Neural progenitor cell (in vitro differentiated cells): ENCODE measurements around the gene RAD51D. TPM values are rescaled to one million over a fixed set of nuclear protein-coding genes. Genes with fewer than 3 reads are reported as not detected.

Source experiments
- DNase-seq: peaks from one replicate; pipeline ENCODE4 v3.0.0-alpha.2; 2016; ENCODE audit warnings: low spot score
- H2AFZ ChIP-seq: fragments of 200-600 bp; sonication (generic); replicated peaks from 2 replicates; pipeline ENCODE4 v1.6.1; 2016; ENCODE audit warnings: antibody characterized with exemption
- H3F3A ChIP-seq: fragments of 200-600 bp; sonication (generic); 2 replicates; pipeline ENCODE4 v1.6.1; 2016; ENCODE audit warnings: antibody characterized with exemption, low read depth
- H3K27ac ChIP-seq: fragments of 200-600 bp; sonication (generic); 2 replicates; pipeline ENCODE4 v1.5.1; 2016; ENCODE audit warnings: mild to moderate bottlenecking
- H3K27me3 ChIP-seq: fragments of 200-600 bp; sonication (generic); 2 replicates; pipeline ENCODE4 v1.6.1; 2016; ENCODE audit warnings: mild to moderate bottlenecking, moderate library complexity
- H3K36me3 ChIP-seq: fragments of 200-600 bp; sonication (generic); 2 replicates; pipeline ENCODE4 v1.5.1; 2016
- H3K4me1 ChIP-seq: fragments of 200-600 bp; sonication (generic); 2 replicates; pipeline ENCODE4 v1.6.1; 2016; ENCODE audit warnings: mixed run types
- H3K4me2 ChIP-seq: fragments of 200-600 bp; sonication (generic); 2 replicates; pipeline ENCODE4 v1.6.1; 2016
- H3K4me3 ChIP-seq: fragments of 200-600 bp; sonication (generic); 2 replicates; pipeline ENCODE4 v1.5.1; 2016
- H3K79me2 ChIP-seq: fragments of 200-600 bp; sonication (generic); 2 replicates; pipeline ENCODE4 v1.6.1; 2016; ENCODE audit warnings: low read depth
- H3K9ac ChIP-seq: fragments of 200-600 bp; sonication (generic); 2 replicates; pipeline ENCODE4 v1.6.1; 2016
- H3K9me3 ChIP-seq: fragments of 200-600 bp; sonication (generic); 2 replicates; pipeline ENCODE4 v1.5.1; 2016; ENCODE audit warnings: low read depth
- H4K20me1 ChIP-seq: fragments of 200-600 bp; sonication (generic); 2 replicates; pipeline ENCODE4 v1.6.1; 2016; ENCODE audit warnings: low read depth
- H3K27ac Mint-ChIP-seq: 3 replicates; pipeline ENCODE4 v1.8.0; 2021; ENCODE audit warnings: mixed read lengths
- H3K27me3 Mint-ChIP-seq: 2 replicates; pipeline ENCODE4 v1.8.0; 2022; ENCODE audit warnings: low read depth, mild to moderate bottlenecking, inconsistent platforms, moderate library complexity, mixed read lengths; ENCODE audit not compliant: insufficient read depth
- H3K36me3 Mint-ChIP-seq: 3 replicates; pipeline ENCODE4 v1.8.0; 2021; ENCODE audit warnings: mixed read lengths
- H3K4me1 Mint-ChIP-seq: 3 replicates; pipeline ENCODE4 v1.8.0; 2021; ENCODE audit warnings: mixed read lengths
- H3K4me3 Mint-ChIP-seq: 3 replicates; pipeline ENCODE4 v1.8.0; 2021; ENCODE audit warnings: mild to moderate bottlenecking, moderate library complexity, mixed read lengths
- H3K9me3 Mint-ChIP-seq: 3 replicates; pipeline ENCODE4 v1.8.0; 2020; ENCODE audit warnings: mixed read lengths
- CTCF ChIP-seq: fragments of 200-600 bp; sonication (generic); IDR thresholded peaks from 2 replicates; pipeline ENCODE4 v1.5.1; 2017; ENCODE audit warnings: antibody characterized with exemption, mild to moderate bottlenecking
- EZH2 ChIP-seq: fragments of 200-600 bp; sonication (generic); IDR thresholded peaks from 2 replicates; pipeline ENCODE4 v1.6.1; 2017; ENCODE audit warnings: antibody characterized with exemption, mild to moderate bottlenecking, moderate library complexity
- EZH2phosphoT487 ChIP-seq: fragments of 200-600 bp; sonication (generic); IDR thresholded peaks from 2 replicates; pipeline ENCODE4 v1.6.1; 2017; ENCODE audit warnings: antibody characterized with exemption
- total RNA-seq: library from RNA; depleted of rRNA; stranded (reverse); fragments of >200 nt; gene quantifications from 2 replicates; pipeline ENCODE4 v1.2.3, GENCODE V29; 2015; ENCODE audit warnings: low replicate concordance

The RAD51D gene
- total RNA-seq, 1 donor from 2014 or later: 9.0 TPM

- Histone ChIP-seq H3K79me2 (peaks cover 7% of the 10 kb centered on the region), H3K4me2 (no peak overlapping the region)
These were observed 37.5 kb downstream of the RAD51D start for GRCh38 chr17:35082073-35082657.

GRCh38 chr17:35081638-35082037 lies 38.0 kb downstream of the RAD51D start:
- peaks cover 7% of the 10 kb centered on the region for H3K79me2 ChIP-seq
- H3K4me2 ChIP-seq: no peak overlapping the region
- Mint-ChIP-seq H3K36me3 (no peaks in the 10 kb centered on the region), H3K4me1 (peaks cover 3% of the 10 kb centered on the region), H3K4me3 (no peak overlapping the region), H3K27me3 (no peaks in the 10 kb centered on the region), H3K9me3 (no peaks in the 10 kb centered on the region), H3K27ac (no peak overlapping the region)
- no peaks in the 10 kb centered on the region for H3F3A ChIP-seq
- H2AFZ ChIP-seq: no peak overlapping the region
- H3K4me3 ChIP-seq: no peak overlapping the region
- H4K20me1 ChIP-seq: no peaks in the 10 kb centered on the region
- H3K4me1 ChIP-seq: peaks cover 16% of the 10 kb centered on the region
- no peak for DNase-seq
- TF ChIP-seq CTCF: no peak
- TF ChIP-seq EZH2: no peak
- no peak for TF ChIP-seq EZH2phosphoT487
- no peaks in the 10 kb centered on the region for H3K27me3 ChIP-seq
- H3K9me3 ChIP-seq: no peaks in the 10 kb centered on the region
- no peaks in the 10 kb centered on the region for H3K36me3 ChIP-seq
- H3K27ac ChIP-seq: no peak overlapping the region
- no peak overlapping the region for H3K9ac ChIP-seq

More at GRCh38 chr17:35082073-35082657, 37.5 kb downstream of the RAD51D start:
- Histone ChIP-seq H3K4me1 (peaks cover 16% of the 10 kb centered on the region), H2AFZ (no peak overlapping the region), H3K4me3 (no peak overlapping the region), H3K9ac (no peak overlapping the region), H3K36me3 (no peaks in the 10 kb centered on the region), H4K20me1 (no peaks in the 10 kb centered on the region), H3K9me3 (no peaks in the 10 kb centered on the region), H3K27me3 (peaks cover 2% of the 10 kb centered on the region), H3K27ac (no peak overlapping the region), H3F3A (no peaks in the 10 kb centered on the region)
- H3K27ac Mint-ChIP-seq: no peak overlapping the region
- no peak for DNase-seq
- H3K36me3 Mint-ChIP-seq: no peaks in the 10 kb centered on the region
- H3K9me3 Mint-ChIP-seq: no peaks in the 10 kb centered on the region
- no peak for TF ChIP-seq EZH2phosphoT487
- TF ChIP-seq EZH2: no peak
- no peak for TF ChIP-seq CTCF
- H3K27me3 Mint-ChIP-seq: peaks cover 3% of the 10 kb centered on the region
- peaks cover 5% of the 10 kb centered on the region for H3K4me1 Mint-ChIP-seq
- no peak overlapping the region for H3K4me3 Mint-ChIP-seq

GRCh38 chr17:35080536-35080935 lies 39.1 kb downstream of the RAD51D start:
- no peaks in the 10 kb centered on the region for H3K27me3 Mint-ChIP-seq
- no peaks in the 10 kb centered on the region for H4K20me1 ChIP-seq
- H3K4me1 ChIP-seq: peaks cover 13% of the 10 kb centered on the region
- H3K9ac ChIP-seq: no peak overlapping the region
- TF ChIP-seq EZH2 (no peak), EZH2phosphoT487 (no peak), CTCF (no peak)
- H3K27ac Mint-ChIP-seq: no peak overlapping the region
- no peak overlapping the region for H2AFZ ChIP-seq
- no peaks in the 10 kb centered on the region for H3K36me3 ChIP-seq
- H3K9me3 Mint-ChIP-seq: no peaks in the 10 kb centered on the region
- DNase-seq: no peak
- H3F3A ChIP-seq: no peaks in the 10 kb centered on the region
- H3K4me1 Mint-ChIP-seq: no peaks in the 10 kb centered on the region
- H3K4me3 ChIP-seq: no peak overlapping the region
- no peak overlapping the region for H3K4me2 ChIP-seq
- no peaks in the 10 kb centered on the region for H3K27me3 ChIP-seq
- H3K27ac ChIP-seq: no peak overlapping the region
- no peaks in the 10 kb centered on the region for H3K9me3 ChIP-seq
- H3K4me3 Mint-ChIP-seq: no peak overlapping the region
- H3K36me3 Mint-ChIP-seq: no peaks in the 10 kb centered on the region
- peaks cover 7% of the 10 kb centered on the region for H3K79me2 ChIP-seq
